GM12874 (cell line): Measurements from ENCODE around the gene NT5DC4.

Experiments
- CTCF ChIP-seq: IDR thresholded peaks from 2 replicates; pipeline ENCODE4 v1.5.1; 2011; ENCODE audit warnings: low read depth, mild to moderate bottlenecking, control low read depth, low read length, moderate library complexity; ENCODE audit not compliant: insufficient read depth

The NT5DC4 gene

GRCh38 chr2:112751451-112752197 is 30.8 kb downstream of the NT5DC4 start:
- no peak for TF ChIP-seq CTCF

GRCh38 chr2:112752667-112753066 is 31.8 kb downstream of the NT5DC4 start:
- TF ChIP-seq CTCF, result no peak

GRCh38 chr2:112754564-112754963 is 33.7 kb downstream of the NT5DC4 start:
- TF ChIP-seq CTCF, result no peak

- no peak for TF ChIP-seq CTCF
These were observed 34.6 kb downstream of the NT5DC4 start for GRCh38 chr2:112755444-112755843.

GRCh38 chr2:112756207-112756606 is 35.4 kb downstream of the NT5DC4 start:
- TF ChIP-seq CTCF, result no peak

GRCh38 chr2:112757265-112757664 is 36.4 kb downstream of the NT5DC4 start:
- no peak for TF ChIP-seq CTCF

GRCh38 chr2:112758711-112759110 is 37.9 kb downstream of the NT5DC4 start:
- TF ChIP-seq CTCF, result no peak

- TF ChIP-seq CTCF, result no peak
These were observed 39.3 kb downstream of the NT5DC4 start for GRCh38 chr2:112760149-112760548.
